Adipocyte (in vitro differentiated cells): Measurements from ENCODE around the gene SCAP.
A peak's percentile ranks its signal among the peaks of the same experiment; 100 is the strongest.

ENCODE experiments used
- DNase-seq: peaks from one replicate; pipeline ENCODE4 v3.0.0-alpha.2; 2015; ENCODE audit warnings: low read depth
- H3K27me3 ChIP-seq: replicated peaks from 2 replicates; pipeline ENCODE4 v1.7.0; 2013; ENCODE audit warnings: mild to moderate bottlenecking, low read length, moderate library complexity; ENCODE audit not compliant: control insufficient read depth, insufficient read depth
- H3K36me3 ChIP-seq: 2 replicates; pipeline ENCODE4 v1.7.0; 2013; ENCODE audit warnings: low read length, mild to moderate bottlenecking, moderate library complexity; ENCODE audit not compliant: control insufficient read depth, insufficient read depth, severe bottlenecking
- H3K4me1 ChIP-seq: 2 replicates; pipeline ENCODE4 v1.7.0; 2013; ENCODE audit warnings: mild to moderate bottlenecking, low read length, moderate library complexity; ENCODE audit not compliant: control insufficient read depth, insufficient read depth
- H3K4me3 ChIP-seq: 2 replicates; pipeline ENCODE4 v1.7.0; 2013; ENCODE audit warnings: mild to moderate bottlenecking, low read length, moderate library complexity
- H3K9ac ChIP-seq: 2 replicates; pipeline ENCODE4 v1.7.0; 2013; ENCODE audit warnings: mild to moderate bottlenecking, low read length, moderate library complexity
- H3K9me3 ChIP-seq: 2 replicates; pipeline ENCODE4 v1.7.0; 2013; ENCODE audit warnings: mild to moderate bottlenecking, low read length, moderate library complexity; ENCODE audit not compliant: control insufficient read depth

The SCAP gene

DNA sequence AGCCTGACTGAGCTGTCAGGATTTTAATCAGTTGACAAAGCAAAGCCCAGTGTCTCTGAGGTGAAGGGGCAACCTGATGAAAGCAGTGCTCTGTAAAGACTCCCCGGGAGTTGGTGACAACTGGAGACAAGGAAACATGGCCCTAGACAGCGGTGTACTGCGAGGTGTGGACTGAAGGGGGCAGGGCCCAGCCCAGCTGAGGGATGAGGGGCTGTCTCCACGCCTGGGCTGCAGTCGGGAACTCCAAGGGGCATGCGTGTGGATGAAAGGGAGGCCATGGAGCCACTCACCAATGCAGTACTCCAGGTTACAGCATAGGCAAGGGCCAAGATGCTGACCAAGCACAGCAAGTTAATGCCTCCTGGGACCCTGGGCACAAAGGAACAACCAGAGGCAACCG is 45.1 kb downstream of the SCAP start:
- H3K27me3 ChIP-seq = no peaks in the 10 kb centered on the region
- no peak overlapping the region for H3K9ac ChIP-seq
- no peaks in the 10 kb centered on the region for H3K9me3 ChIP-seq
- DNase-seq = no peak
- peaks cover 66% of the 10 kb centered on the region for H3K36me3 ChIP-seq
- H3K4me3 ChIP-seq = no peak overlapping the region
- H3K4me1 ChIP-seq = no peaks in the 10 kb centered on the region

DNA sequence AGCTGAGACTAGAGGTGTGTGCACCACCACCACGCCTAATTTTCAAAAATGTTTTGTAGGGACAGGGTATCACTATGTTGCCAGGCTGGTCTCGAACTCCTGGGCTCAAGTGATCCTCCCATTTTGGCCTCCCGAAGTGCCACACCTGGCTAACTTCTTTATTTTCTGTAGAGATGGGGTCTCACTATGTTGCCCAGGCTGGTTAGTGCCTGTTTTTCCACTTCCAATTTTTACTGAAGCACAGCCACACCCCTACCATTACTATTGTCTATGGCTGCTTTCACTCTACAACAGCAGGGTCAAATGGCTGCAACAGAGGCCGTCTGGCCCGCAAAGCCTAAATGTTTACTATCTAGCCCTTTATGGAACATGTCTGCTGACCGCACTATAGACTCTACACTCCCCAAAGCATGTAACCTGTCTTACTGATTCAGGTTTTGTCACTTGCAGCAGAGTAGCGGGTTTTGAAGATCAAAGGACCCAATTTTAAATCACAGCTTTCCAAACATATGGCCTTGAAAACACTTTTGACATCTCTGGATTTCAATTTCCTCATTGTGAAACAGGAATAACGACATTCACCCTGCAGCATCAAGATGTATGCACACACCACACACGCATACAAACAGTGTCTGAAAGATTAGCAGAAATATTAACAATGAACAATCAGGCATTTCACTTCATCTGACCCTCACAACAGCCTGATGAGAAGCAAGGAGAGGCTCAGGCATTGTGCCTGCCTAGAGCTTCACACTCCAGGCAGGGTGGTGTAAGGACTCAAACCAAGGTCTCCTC is 46.1 kb downstream of the SCAP start:
- Histone ChIP-seq H3K9ac (no peak overlapping the region), H3K4me1 (no peaks in the 10 kb centered on the region), H3K4me3 (no peak overlapping the region), H3K36me3 (peaks cover 70% of the 10 kb centered on the region), H3K9me3 (no peaks in the 10 kb centered on the region), H3K27me3 (no peaks in the 10 kb centered on the region)
- no peak for DNase-seq

DNA sequence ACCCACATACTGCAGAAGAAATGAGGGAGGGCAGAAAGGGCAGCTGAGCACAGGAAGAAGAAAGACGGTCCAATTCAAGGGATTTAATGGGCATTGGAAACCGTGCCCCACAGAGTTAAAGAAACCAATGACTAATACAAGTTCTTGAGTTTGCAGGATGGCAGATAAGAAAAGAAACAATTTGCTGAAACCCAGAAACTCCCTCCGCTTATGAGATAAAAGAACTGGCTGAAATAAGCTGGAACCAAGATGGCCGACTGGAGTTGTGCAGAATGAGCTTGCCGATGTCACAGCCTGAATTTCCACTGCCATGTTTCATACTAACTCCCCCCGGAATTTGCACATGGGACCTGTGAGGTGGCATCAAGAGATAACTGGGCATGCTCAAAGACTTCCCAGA is 47.1 kb downstream of the SCAP start:
- H3K9ac ChIP-seq = no peak overlapping the region
- no peak for DNase-seq

DNA sequence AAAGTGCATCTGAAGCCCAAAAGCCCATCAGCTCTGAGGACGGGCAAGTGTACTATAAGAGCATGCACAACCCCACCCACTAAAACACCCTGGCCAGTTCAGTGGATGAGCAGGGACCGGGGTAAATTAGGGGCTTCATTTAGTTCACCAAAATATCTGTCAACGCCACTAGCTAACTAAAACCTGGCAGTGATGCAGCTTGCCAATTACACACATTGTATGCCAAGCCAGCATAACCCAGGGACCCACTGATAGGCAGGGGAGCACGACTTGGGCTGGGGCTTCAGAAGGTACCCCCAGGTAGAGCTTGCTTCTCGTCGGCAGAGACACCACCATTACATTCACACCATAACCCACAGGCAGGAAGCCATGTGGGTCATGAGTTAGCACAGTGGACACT is 47.9 kb downstream of the SCAP start:
- Histone ChIP-seq H3K4me3 (no peak overlapping the region), H3K9me3 (no peaks in the 10 kb centered on the region), H3K36me3 (peaks cover 64% of the 10 kb centered on the region), H3K27me3 (no peaks in the 10 kb centered on the region), H3K4me1 (no peaks in the 10 kb centered on the region), H3K9ac (no peak overlapping the region)
- DNase-seq = no peak

More for the DNA sequence above, 47.1 kb downstream of the SCAP start:
- H3K36me3 ChIP-seq = peaks cover 69% of the 10 kb centered on the region
- no peaks in the 10 kb centered on the region for H3K27me3 ChIP-seq
- H3K4me3 ChIP-seq = no peak overlapping the region
- no peaks in the 10 kb centered on the region for H3K4me1 ChIP-seq
- no peaks in the 10 kb centered on the region for H3K9me3 ChIP-seq

DNA sequence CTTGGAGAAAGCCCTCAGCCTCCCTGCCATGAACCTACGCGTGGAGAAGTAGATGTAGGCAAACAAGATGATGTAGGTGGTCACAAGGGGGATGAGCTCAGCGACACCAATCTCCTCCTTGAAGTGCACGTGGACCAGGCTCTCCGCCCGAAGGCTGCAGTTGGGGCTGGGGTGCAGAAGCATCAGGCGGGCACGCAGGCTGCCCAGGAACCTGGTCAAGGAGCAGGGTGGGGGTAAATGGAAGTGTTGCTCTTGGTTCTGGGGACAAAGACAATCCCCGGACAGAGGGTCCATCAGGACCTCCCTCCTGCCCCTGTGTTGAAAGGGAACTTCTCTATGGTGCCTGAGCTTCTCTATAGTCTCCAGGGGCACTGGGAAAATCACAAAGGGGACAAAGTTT is 49.8 kb downstream of the SCAP start:
- H3K4me3 ChIP-seq = no peak overlapping the region
- no peak for DNase-seq
- no peak overlapping the region for H3K9ac ChIP-seq
- no peaks in the 10 kb centered on the region for H3K9me3 ChIP-seq
- peaks cover 4% of the 10 kb centered on the region for H3K4me1 ChIP-seq
- peaks cover 58% of the 10 kb centered on the region for H3K36me3 ChIP-seq
- H3K27me3 ChIP-seq = no peaks in the 10 kb centered on the region

DNA sequence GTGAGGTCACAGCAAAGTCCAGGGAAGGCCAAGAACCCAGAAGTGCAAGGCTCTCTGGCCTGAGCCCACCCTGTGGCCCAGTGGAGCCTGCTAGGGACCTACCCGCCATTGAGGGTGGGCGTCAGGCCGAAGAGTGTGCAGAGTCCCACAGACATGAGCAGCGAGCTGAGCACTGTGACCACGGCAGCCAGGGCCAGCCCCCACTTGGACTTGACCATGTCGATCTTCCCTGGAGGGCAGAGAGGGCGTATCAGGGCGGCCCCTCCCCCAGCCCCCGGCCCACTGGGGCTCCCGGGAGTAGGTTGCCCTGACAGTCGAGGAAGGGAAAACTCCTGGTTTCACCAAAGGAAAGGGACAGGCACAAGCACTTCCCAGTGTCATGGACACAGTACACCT is 50.4 kb downstream of the SCAP start:
- Histone ChIP-seq H3K9ac (no peak overlapping the region), H3K36me3 (peaks cover 57% of the 10 kb centered on the region), H3K9me3 (no peaks in the 10 kb centered on the region), H3K4me1 (peaks cover 4% of the 10 kb centered on the region), H3K27me3 (no peaks in the 10 kb centered on the region), H3K4me3 (no peak overlapping the region)
- no peak for DNase-seq

DNA sequence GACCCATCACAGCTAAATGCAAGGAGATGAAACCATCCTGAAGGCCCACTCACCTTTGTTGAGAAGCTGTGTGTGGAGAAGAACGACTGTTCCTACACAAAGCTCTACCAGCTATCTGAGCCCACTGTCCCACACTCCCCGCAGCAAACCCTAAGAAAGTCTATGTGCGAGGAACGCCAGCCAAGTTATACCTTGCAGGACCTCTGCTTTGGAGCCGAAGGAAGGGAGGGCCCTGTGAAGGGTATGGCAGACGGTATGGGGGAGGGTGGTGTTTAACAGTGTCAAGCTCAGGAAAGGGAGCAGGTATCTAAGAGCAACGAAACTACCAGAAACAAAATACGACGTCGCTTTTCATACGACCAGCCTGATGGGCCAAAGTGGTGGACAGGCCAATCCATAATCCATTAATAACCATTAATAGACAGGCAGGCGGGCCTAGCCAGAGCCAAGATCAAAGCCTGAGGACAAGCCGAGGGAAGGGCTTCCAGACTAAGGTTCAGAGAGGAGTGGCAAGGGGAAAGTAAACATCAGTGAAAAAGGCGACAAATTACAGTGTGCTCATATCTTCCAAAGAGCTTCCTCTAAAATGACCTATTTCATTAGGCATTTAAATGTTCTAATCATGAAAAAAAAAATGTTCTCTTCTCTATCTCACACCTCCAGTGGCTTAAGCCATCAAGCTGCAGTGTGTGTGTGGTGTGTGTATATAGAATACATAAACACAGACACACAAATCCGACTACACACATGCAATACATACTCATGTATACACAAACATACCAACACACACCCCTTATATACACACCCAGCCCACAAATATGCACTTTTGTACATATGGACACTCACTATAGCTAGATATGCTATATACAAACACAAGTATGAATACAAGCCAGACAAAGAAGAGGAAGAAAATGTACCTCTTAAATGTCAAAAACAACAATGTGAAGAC is 51.0 kb downstream of the SCAP start:
- no peak overlapping the region for H3K9ac ChIP-seq
- DNase-seq = no peak

DNA sequence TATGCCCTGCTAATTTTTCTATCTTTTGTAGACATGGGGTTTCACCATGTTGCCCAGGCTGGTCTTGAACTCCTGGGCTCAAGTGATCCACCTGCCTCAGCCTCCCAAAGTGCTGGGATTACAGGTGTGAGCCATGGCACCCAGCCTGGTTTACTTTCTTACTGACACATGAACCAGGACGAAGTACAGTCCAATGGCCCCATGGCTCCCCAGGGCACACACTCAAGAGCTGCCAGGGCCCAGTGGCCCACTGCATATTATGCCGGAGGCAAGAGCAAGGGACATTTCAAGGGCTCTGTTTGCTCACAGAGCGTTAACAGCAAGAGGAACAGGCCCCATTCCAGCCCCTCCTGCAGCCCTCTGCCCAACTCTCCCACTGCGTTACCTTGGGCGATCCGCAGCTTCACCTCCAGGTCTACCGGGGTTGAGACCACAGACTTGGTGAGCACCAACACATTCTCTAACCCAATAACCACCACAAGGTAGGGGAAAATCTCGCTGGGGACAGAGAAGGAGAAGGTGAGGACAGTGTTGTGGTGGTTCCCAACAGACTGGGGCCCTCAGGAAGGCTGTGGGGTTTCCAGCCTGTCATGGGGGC is 52.1 kb downstream of the SCAP start:
- no peaks in the 10 kb centered on the region for H3K9me3 ChIP-seq
- peaks cover 4% of the 10 kb centered on the region for H3K4me1 ChIP-seq
- H3K9ac ChIP-seq = no peak overlapping the region
- no peaks in the 10 kb centered on the region for H3K27me3 ChIP-seq
- H3K36me3 ChIP-seq = peaks cover 67% of the 10 kb centered on the region
- no peak overlapping the region for H3K4me3 ChIP-seq
- DNase-seq = no peak

More for the DNA sequence above, 51.0 kb downstream of the SCAP start:
- no peaks in the 10 kb centered on the region for H3K9me3 ChIP-seq
- no peak overlapping the region for H3K4me3 ChIP-seq
- H3K27me3 ChIP-seq = no peaks in the 10 kb centered on the region
- peaks cover 57% of the 10 kb centered on the region for H3K36me3 ChIP-seq
- H3K4me1 ChIP-seq = peaks cover 4% of the 10 kb centered on the region

DNA sequence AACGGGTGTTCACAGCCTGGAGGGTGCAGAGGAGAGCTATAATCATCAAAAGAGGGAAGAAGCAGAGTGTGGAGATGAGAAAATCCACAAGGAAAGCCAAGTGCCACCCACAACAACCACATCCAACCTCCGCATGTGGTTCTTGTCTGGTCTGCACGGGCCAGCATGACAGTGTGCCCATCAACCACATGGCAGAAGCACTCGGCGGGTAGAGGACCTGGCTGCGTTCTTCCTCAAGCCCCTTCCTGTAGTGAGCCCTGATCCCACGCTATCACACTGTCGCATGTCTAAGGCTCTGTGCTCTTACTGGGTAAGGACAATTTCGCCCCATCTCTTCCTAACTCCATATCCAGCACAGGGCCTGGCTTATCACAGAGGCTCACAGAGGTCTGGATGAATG is 53.0 kb downstream of the SCAP start:
- no peak for DNase-seq
- H3K36me3 ChIP-seq = peaks cover 59% of the 10 kb centered on the region

DNA sequence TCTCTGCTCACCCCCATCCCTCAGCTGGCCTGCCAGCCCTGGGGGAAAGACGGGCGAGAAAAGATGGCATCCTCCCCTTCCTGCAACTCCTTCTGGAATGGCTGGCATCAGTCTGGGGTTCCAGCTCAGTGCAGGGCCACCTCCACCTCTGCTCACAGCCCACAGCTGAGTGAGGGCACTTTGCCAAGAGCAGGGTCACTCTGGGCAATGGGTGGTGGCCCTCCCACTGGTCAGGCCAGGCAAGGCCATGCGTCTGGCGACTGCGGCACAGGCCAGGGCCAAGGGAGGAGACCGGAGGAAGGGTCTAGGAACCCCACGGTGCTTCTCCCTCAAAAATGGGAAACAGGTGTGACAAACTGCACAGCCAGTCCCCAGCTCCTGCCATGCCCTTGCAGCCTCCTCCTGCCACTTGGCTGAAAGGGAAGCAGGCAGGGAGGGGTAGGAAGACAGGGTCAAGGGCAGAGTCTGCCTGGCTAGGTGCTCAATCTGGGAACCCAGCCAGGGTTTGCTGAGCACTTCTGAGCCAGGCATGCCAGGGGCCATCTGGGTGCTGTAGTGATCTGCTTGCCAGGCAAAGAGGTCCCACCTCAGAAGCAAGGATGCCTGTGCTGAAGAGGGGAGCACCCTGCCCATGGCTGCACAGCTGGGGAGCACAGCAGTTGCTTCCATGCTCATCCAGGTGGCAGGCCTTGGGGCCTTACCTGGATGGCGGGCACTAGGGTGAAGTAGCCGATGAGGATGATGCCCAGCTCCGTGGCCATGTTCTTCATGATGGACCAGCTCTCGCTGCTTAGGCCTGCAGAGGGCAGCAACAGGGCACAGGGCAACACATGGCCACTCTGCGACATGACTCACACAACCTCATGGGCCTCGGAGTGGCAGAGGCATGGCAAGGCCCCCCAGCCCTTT is 53.7 kb downstream of the SCAP start:
- Histone ChIP-seq H3K4me3 (no peak overlapping the region), H3K9me3 (no peaks in the 10 kb centered on the region), H3K27me3 (no peaks in the 10 kb centered on the region), H3K4me1 (peaks cover 4% of the 10 kb centered on the region), H3K9ac (peak overlapping the region; percentile 79), H3K36me3 (peaks cover 51% of the 10 kb centered on the region)
- peak; percentile 13 for DNase-seq

More for the DNA sequence above, 53.0 kb downstream of the SCAP start:
- Histone ChIP-seq H3K4me1 (peaks cover 4% of the 10 kb centered on the region), H3K9ac (no peak overlapping the region), H3K4me3 (no peak overlapping the region), H3K27me3 (no peaks in the 10 kb centered on the region), H3K9me3 (no peaks in the 10 kb centered on the region)
